ENCODE data around the gene PPY.

DNA sequence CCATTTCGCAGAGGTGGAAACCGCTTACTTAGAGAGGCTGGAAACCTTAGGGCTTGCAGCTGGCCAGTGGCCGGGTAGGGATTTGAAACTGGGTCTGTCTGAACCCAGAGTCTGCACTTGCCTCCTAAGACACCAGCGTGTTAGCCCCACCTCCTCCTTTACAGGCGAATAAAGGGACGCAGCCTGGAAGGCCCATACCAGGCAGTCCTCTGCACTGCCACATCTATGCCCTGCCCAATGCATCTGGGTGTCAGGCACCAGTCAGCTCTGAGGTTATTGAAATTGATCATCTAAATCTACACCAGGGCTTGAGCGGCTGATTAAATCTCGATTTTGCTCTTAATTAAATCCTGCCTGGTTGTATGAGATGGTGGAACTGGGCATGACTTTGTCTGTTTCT lies 42.2 kb upstream of the PPY start:
- TF ChIP-seq, protein P1, sequence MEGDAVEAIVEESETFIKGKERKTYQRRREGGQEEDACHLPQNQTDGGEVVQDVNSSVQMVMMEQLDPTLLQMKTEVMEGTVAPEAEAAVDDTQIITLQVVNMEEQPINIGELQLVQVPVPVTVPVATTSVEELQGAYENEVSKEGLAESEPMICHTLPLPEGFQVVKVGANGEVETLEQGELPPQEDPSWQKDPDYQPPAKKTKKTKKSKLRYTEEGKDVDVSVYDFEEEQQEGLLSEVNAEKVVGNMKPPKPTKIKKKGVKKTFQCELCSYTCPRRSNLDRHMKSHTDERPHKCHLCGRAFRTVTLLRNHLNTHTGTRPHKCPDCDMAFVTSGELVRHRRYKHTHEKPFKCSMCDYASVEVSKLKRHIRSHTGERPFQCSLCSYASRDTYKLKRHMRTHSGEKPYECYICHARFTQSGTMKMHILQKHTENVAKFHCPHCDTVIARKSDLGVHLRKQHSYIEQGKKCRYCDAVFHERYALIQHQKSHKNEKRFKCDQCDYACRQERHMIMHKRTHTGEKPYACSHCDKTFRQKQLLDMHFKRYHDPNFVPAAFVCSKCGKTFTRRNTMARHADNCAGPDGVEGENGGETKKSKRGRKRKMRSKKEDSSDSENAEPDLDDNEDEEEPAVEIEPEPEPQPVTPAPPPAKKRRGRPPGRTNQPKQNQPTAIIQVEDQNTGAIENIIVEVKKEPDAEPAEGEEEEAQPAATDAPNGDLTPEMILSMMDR (IDR thresholded peaks at IDR 0.05), result no peak
- no peak for TF ChIP-seq EP300 (IDR thresholded peaks at IDR 0.05)

All from ovary (tissue), 3 donors.